GM23338 (cell line): ENCODE data around the gene ZNF83. TPM values are rescaled to one million over a fixed set of nuclear protein-coding genes. Genes with fewer than 3 reads are reported as not detected.
"Not testable (repeated sequence)": the region's sequence is repeated elsewhere in the genome, so short reads cannot be mapped to it uniquely, and the experiment has no call there.

ENCODE experiments used
- ATAC-seq: fragments of 200-7000 bp; cut with Tn5 transposase; 3 replicates; pipeline ENCODE4 v1.9.1; 2020
- DNase-seq: peaks from one replicate; pipeline ENCODE4 v3.0.0-alpha.2; 2015; ENCODE audit warnings: low spot score
- H2AFZ ChIP-seq: fragments of 200-600 bp; sonication (generic); 2 replicates; pipeline ENCODE4 v1.8.0; 2016; ENCODE audit warnings: antibody characterized with exemption, mild to moderate bottlenecking, moderate library complexity
- H3F3A ChIP-seq: fragments of 200-600 bp; sonication (generic); replicated peaks from 2 replicates; pipeline ENCODE4 v1.8.0; 2017; ENCODE audit warnings: antibody characterized with exemption, mixed run types, low read depth
- H3K27ac ChIP-seq: fragments of 200-600 bp; sonication (generic); 2 replicates; pipeline ENCODE4 v1.6.1; 2016; ENCODE audit warnings: low read depth
- H3K27me3 ChIP-seq: fragments of 200-600 bp; sonication (generic); 2 replicates; pipeline ENCODE4 v1.8.0; 2016; ENCODE audit warnings: mild to moderate bottlenecking, mixed run types, moderate library complexity; ENCODE audit not compliant: insufficient read depth
- H3K36me3 ChIP-seq: fragments of 200-600 bp; sonication (generic); 2 replicates; pipeline ENCODE4 v1.8.0; 2016; ENCODE audit warnings: mild to moderate bottlenecking; ENCODE audit not compliant: insufficient read depth
- H3K4me1 ChIP-seq: fragments of 200-600 bp; sonication (generic); 2 replicates; pipeline ENCODE4 v1.8.0; 2016; ENCODE audit warnings: mild to moderate bottlenecking, moderate library complexity; ENCODE audit not compliant: insufficient read depth
- H3K4me2 ChIP-seq: fragments of 200-600 bp; sonication (generic); 2 replicates; pipeline ENCODE4 v1.7.1; 2017; ENCODE audit warnings: mixed run types
- H3K4me3 ChIP-seq: fragments of 200-600 bp; sonication (generic); 2 replicates; pipeline ENCODE4 v1.6.1; 2016; ENCODE audit warnings: mixed run types
- H3K79me2 ChIP-seq: fragments of 200-600 bp; sonication (generic); replicated peaks from 2 replicates; pipeline ENCODE4 v1.8.0; 2017; ENCODE audit warnings: mild to moderate bottlenecking; ENCODE audit not compliant: insufficient read depth
- H3K9me2 ChIP-seq: fragments of 200-600 bp; sonication (generic); 2 replicates; pipeline ENCODE4 v1.8.0; 2017; ENCODE audit not compliant: insufficient read depth
- H4K20me1 ChIP-seq: fragments of 200-600 bp; sonication (generic); replicated peaks from 2 replicates; pipeline ENCODE4 v1.8.0; 2017; ENCODE audit warnings: mild to moderate bottlenecking; ENCODE audit not compliant: insufficient read depth
- H3K27ac Mint-ChIP-seq: 2 replicates; pipeline ENCODE4 v1.8.0; 2020; ENCODE audit warnings: inconsistent platforms, mild to moderate bottlenecking, moderate library complexity, mixed read lengths
- H3K27me3 Mint-ChIP-seq: 3 replicates; pipeline ENCODE4 v1.8.0; 2022; ENCODE audit warnings: low read depth, mild to moderate bottlenecking, moderate library complexity, mixed read lengths, inconsistent platforms; ENCODE audit not compliant: insufficient read depth, poor library complexity
- H3K36me3 Mint-ChIP-seq: 3 replicates; pipeline ENCODE4 v1.8.0; 2021; ENCODE audit warnings: low read depth, mild to moderate bottlenecking, inconsistent platforms, moderate library complexity, mixed read lengths
- H3K4me1 Mint-ChIP-seq: 3 replicates; pipeline ENCODE4 v1.8.0; 2020; ENCODE audit warnings: mild to moderate bottlenecking, inconsistent platforms, mixed read lengths
- H3K4me3 Mint-ChIP-seq: 3 replicates; pipeline ENCODE4 v1.8.0; 2021; ENCODE audit warnings: moderate library complexity, mild to moderate bottlenecking, inconsistent platforms, mixed read lengths
- H3K9me3 Mint-ChIP-seq: 3 replicates; pipeline ENCODE4 v1.8.0; 2020; ENCODE audit warnings: moderate library complexity, mild to moderate bottlenecking, inconsistent platforms, mixed read lengths
- CREB1 ChIP-seq: fragments of 250-450 bp; sonication (Bioruptor Pico); IDR thresholded peaks from 2 replicates; pipeline ENCODE4 v1.5.0; 2020; ENCODE audit warnings: low read depth, mild to moderate bottlenecking, moderate library complexity
- CTCF ChIP-seq, 2 experiments: fragments of 200-600 bp in 1 of 2; sonication (generic) in 1 of 2; conservative IDR thresholded peaks; 2 replicates each; pipeline versions ENCODE4 v1.5.1 to v1.6.1; 2016 to 2017; ENCODE audit warnings: antibody characterized with exemption in 2 of 2, low read depth in 2 of 2, mild to moderate bottlenecking in 2 of 2, moderate library complexity in 1 of 2
- ETS1 ChIP-seq: IDR thresholded peaks from 2 replicates; pipeline ENCODE4 v1.6.1; 2016; ENCODE audit warnings: antibody characterized with exemption
- EZH2 ChIP-seq: fragments of 200-600 bp; sonication (generic); IDR thresholded peaks from one replicate; pipeline ENCODE4 v1.8.0; 2017; ENCODE audit warnings: antibody characterized with exemption, mild to moderate bottlenecking, low read depth; ENCODE audit not compliant: unreplicated experiment
- EZH2phosphoT487 ChIP-seq: fragments of 200-600 bp; sonication (generic); IDR thresholded peaks from one replicate; pipeline ENCODE4 v1.8.1; 2018; ENCODE audit warnings: antibody characterized with exemption; ENCODE audit not compliant: unreplicated experiment
- POLR2AphosphoS5 ChIP-seq: IDR thresholded peaks from 2 replicates; pipeline ENCODE4 v1.6.1; 2016; ENCODE audit warnings: antibody characterized with exemption, low read depth
- ZNF114 ChIP-seq: fragments of 250-450 bp; sonication (Bioruptor Pico); IDR thresholded peaks from 2 replicates; pipeline ENCODE4 v1.5.0; 2020; ENCODE audit warnings: mild to moderate bottlenecking, moderate library complexity
- polyA plus RNA-seq: library from polyadenylated mRNA; unstranded; fragments of >200 nt; fragmentation: Nextera tagmentation; extraction: Ambion mirVana; gene quantifications from 2 replicates; pipeline ENCODE4 v1.2.1, GENCODE V29; 2016
- total RNA-seq: library from RNA; depleted of rRNA; stranded (reverse); fragments of >200 nt; shearing (Covaris generic); gene quantifications from 2 replicates; pipeline ENCODE4 v1.2.3, GENCODE V29; 2014

ZNF83 gene
- total and polyA plus RNA-seq, 2 experiments from 2014 or later: 16.2 to 25.0 TPM

DNA sequence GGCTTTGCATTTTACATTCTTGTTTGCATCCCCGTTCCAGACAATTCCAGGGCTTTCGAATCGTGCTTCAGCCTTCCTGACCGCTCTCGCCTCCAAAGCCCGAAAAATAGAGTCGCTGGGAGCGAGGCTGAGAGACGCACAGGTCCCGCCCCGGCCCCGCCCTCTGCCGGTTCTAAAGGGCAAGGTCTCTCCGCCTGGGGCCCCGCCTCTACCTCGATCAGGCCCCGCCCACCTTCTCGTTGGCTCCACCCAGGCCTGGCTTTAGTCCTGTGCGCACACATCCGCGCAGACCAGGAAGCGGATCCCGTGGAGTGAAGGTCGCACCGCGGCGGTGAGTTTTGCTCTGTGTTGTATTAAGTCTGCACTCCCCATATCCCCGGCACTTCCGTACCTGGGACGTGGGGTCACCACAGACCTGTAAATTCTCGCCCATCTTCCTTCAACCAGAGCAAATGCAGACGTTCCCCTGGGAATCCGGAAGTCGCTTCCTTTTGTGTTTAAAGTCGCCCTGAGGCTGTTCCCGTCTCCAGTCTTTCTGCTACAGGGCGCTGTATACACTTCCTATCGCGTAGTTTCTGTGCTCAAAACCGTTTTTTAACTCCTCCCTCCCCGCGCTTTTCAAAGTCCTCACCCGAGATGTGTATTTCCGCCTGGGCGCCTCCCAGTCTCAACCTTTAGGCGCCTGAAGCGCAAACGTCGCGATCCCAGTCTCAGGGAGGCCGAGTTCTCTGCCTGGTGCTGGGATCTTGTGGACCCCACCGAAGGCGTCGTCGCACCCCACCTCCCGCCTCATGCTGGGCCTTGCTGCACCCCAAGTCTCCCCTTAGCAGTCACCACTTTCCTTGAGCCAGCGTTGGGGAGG lies 67.9 kb downstream of the ZNF83 start, which contains the start of gene ZNF701:
Gene ZNF701, plus strand, starts transcription at position 288 of the 862 bp plus-strand sequence. CDS start 3,861 bp downstream, outside the sequence.
- H3K27ac ChIP-seq: peak within 1 kb of the TSS; percentile 92
- Mint-ChIP-seq H3K4me1 (peaks cover 24% of the 10 kb centered on the region), H3K36me3 (peaks cover 23% of the 10 kb centered on the region), H3K27me3 (peaks cover 17% of the 10 kb centered on the region), H3K27ac (peak within 1 kb of the TSS; percentile 95), H3K9me3 (no peaks in the 10 kb centered on the region), H3K4me3 (peak within 1 kb of the TSS; percentile 93)
- H3K4me3 ChIP-seq: peak within 1 kb of the TSS; percentile 65
- ATAC-seq: peak; percentile 89
- H3K79me2 ChIP-seq: peaks cover 25% of the 10 kb centered on the region
- TF ChIP-seq CREB1 (CRISPR knock-in tag) (0 out of 2 replicates have a peak, but pooled peaks have one; percentile 18), ZNF114 (CRISPR knock-in tag) (no peak), ETS1 (0 out of 2 replicates have a peak, but pooled peaks have one; percentile 48), EZH2phosphoT487 (no peak), CTCF (conservative IDR thresholded peaks at IDR 0.05; ENCODE audit: low read depth in 2 of 2) (peak in 1 of 2 experiments; percentile 13; a peak in 1 of 4 replicates), POLR2AphosphoS5 (peak; percentile 98), EZH2 (no peak)
- no peaks in the 10 kb centered on the region for H3K9me2 ChIP-seq
- H4K20me1 ChIP-seq: peaks cover 9% of the 10 kb centered on the region
- H3K27me3 ChIP-seq: no peaks in the 10 kb centered on the region
- peaks cover 10% of the 10 kb centered on the region for H3F3A ChIP-seq
- H3K4me2 ChIP-seq: peak within 1 kb of the TSS; percentile 97
- H2AFZ ChIP-seq: no peak within 1 kb of the TSS
- peaks cover 8% of the 10 kb centered on the region for H3K36me3 ChIP-seq
- peak; percentile 94 for DNase-seq
- H3K4me1 ChIP-seq: peaks cover 23% of the 10 kb centered on the region

- not testable (repeated sequence) for H3K36me3 ChIP-seq, H2AFZ ChIP-seq, H3K9me2 ChIP-seq, H4K20me1 ChIP-seq, H3K27me3 ChIP-seq, H3K9me3 Mint-ChIP-seq
- Histone ChIP-seq H3K79me2 (peaks cover 25% of the 10 kb centered on the region), H3K4me2 (peak overlapping the region; percentile 80), H3K4me3 (peak overlapping the region; percentile 65), H3K4me1 (peaks cover 26% of the 10 kb centered on the region), H3F3A (peaks cover 10% of the 10 kb centered on the region), H3K27ac (peak overlapping the region; percentile 92)
- TF ChIP-seq CTCF (conservative IDR thresholded peaks at IDR 0.05; ENCODE audit: low read depth in 2 of 2): 0 out of 4 replicates have a peak, but pooled peaks of 1 of the 2 experiments have one; percentile 0
- H3K36me3 Mint-ChIP-seq: peaks cover 18% of the 10 kb centered on the region
- peak overlapping the region; percentile 93 for H3K4me3 Mint-ChIP-seq
- H3K27me3 Mint-ChIP-seq: peaks cover 17% of the 10 kb centered on the region
- DNase-seq (peak; percentile 93), ATAC-seq (peak; percentile 79)
- peaks cover 25% of the 10 kb centered on the region for H3K4me1 Mint-ChIP-seq
- H3K27ac Mint-ChIP-seq: peak overlapping the region; percentile 91
Measured at GRCh38 chr19:52569638-52569999, 68.5 kb downstream of the ZNF83 start.
